ENCODE measurements around the gene TTYH3. TPM values are rescaled to one million over a fixed set of nuclear protein-coding genes. Genes with fewer than 3 reads are reported as not detected.
"Not testable (repeated sequence)": the region's sequence is repeated elsewhere in the genome, so short reads cannot be mapped to it uniquely, and the experiment has no call there.

TTYH3 gene
- total and polyA plus RNA-seq, 2 of the 8 experiments (the other 6 are each of a cell fraction or from before 2014, with no cell fraction given) = 66.2 to 169 TPM

DNA sequence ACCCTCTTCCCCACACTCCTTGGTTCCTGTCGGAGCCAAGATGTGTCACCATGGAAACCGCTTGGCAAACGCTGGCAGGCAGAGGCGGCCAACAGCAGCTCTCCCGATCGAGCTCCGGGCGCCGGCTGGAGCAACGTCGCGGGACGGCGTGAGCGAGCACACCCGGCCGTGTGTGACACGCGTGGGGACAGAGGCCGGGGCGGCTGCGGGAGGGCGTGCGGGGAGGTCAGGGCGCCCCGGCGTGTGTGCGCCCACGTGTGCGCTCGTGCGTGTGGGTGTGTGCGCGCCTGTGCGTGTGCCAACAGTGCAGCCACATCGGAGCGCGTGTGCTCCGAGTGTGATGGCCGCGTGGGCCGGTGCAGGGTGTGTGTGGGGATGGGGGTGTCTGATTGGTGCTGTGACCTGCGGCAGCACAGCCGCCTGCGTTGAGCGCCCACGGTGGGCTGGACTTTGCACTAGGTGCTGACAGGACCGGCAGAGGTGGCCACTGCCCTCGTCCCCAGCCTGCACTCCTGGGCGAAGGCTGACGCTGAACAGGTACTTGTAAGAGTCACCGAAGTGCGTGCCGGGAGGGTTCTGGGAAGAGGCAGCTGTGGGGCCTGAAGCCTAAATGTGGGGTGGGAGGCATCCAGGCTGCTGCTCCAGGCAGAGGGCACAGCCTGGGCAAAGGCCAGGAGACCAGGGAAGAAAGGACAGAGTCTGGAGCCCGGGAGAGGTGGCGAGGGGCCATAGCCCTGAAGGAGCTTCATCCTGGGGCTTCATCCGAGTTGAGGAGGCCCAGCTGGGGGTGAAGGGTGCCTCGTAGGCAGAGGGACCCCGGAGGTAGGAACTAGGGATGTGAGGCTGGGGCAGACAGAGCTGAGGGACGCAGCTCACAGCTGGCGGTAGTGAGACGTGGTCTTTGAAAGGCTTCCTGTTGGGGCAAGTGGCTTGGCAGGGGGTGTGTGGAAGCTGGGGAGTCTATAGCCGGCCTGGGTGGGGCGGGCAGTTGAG, 47.6 kb downstream of the TTYH3 start:
- H2BK12ac ChIP-seq (ENCODE audit: low read depth, low read length); H4K8ac ChIP-seq (ENCODE audit: extremely low read depth, insufficient read depth, low read length); DNase-seq (ENCODE audit: low read depth in 1 of 2, low spot score in 2 of 2); H2BK15ac ChIP-seq (ENCODE audit: low read length); H3K79me2 ChIP-seq (ENCODE audit: control insufficient read depth in 1 of 2, insufficient read depth in 2 of 2, low read length in 2 of 2); H3K23me2 ChIP-seq (ENCODE audit: low read depth, low read length); H4K91ac ChIP-seq (replicated peaks; ENCODE audit: insufficient read length, low read length); H3K36me3 ChIP-seq (ENCODE audit: control insufficient read depth in 2 of 4, insufficient read depth in 4 of 4, low read length in 3 of 4); H3K56ac ChIP-seq (replicated peaks; ENCODE audit: insufficient read length, low read depth, low read length); H3K18ac ChIP-seq (ENCODE audit: extremely low read depth, low read length); H2BK120ac ChIP-seq (replicated peaks; ENCODE audit: low read depth, low read length); H3K4me1 ChIP-seq (replicated peaks in 1 of 4; ENCODE audit: control insufficient read depth in 3 of 4, insufficient read depth in 4 of 4, low read length in 3 of 4); H4K5ac ChIP-seq (ENCODE audit: insufficient read length, low read depth, low read length); H2AK5ac ChIP-seq (ENCODE audit: low read depth, low read length); H2BK20ac ChIP-seq (ENCODE audit: low read length); H3K4ac ChIP-seq (replicated peaks; ENCODE audit: insufficient read length, low read depth, low read length); H2BK5ac ChIP-seq (ENCODE audit: low read depth, low read length); H3K14ac ChIP-seq (ENCODE audit: insufficient read length); H2AFZ ChIP-seq (ENCODE audit: low read length); POLR2A ChIA-PET (ENCODE audit: partially characterized antibody); H3K4me2 ChIP-seq (ENCODE audit: insufficient read depth in 1 of 2, low read depth in 2 of 2, low read length in 2 of 2); H3K9ac ChIP-seq (replicated peaks in 1 of 4; ENCODE audit: extremely low read depth in 1 of 4, low read depth in 3 of 4, low read length in 3 of 4); H3K27ac ChIP-seq (ENCODE audit: low read depth, low read length); H4K20me1 ChIP-seq (replicated peaks in 1 of 2; ENCODE audit: control insufficient read depth in 1 of 2, insufficient read depth in 2 of 2, low read length in 2 of 2); H3K27me3 ChIP-seq (replicated peaks in 1 of 4; ENCODE audit: control insufficient read depth in 3 of 4, extremely low read depth in 1 of 4, insufficient read depth in 3 of 4, low read length in 3 of 4); H3K79me1 ChIP-seq (ENCODE audit: low read depth, low read length); FAIRE-seq; H3K9me3 ChIP-seq (ENCODE audit: insufficient read depth in 2 of 2, low read depth in 1 of 2, low read length in 1 of 2); H3K4me3 ChIP-seq (ENCODE audit: extremely low read depth in 1 of 4, insufficient read depth in 2 of 4, low read depth in 3 of 4, low read length in 4 of 4); H3K23ac ChIP-seq (ENCODE audit: insufficient read length): not testable (repeated sequence)
- 94% methylated on average over 27 of the region's 64 CpGs; no CpG with 5 or more reads in 1 of the 2 experiments for WGBS, 2 experiments (ENCODE audit: extremely low coverage in 1 of 2, insufficient coverage in 1 of 2, insufficient read length in 1 of 2, insufficient replicate concordance in 2 of 2, low coverage in 1 of 2, low lambda C conversion rate in 2 of 2, missing lambda C conversion rate in 1 of 2)
- CTCF ChIA-PET (ENCODE audit: partially characterized antibody) = interaction anchor here (0.6 to 5.4 kb wide), 22 partner anchors 8 to 228 kb away, joined by 3 to 59 read pairs (median 6); no protein-coding TSS in a partner anchor

All from H1 (cell line).